Measurements from ENCODE around the gene SPO11. TPM values are rescaled to one million over a fixed set of nuclear protein-coding genes. Genes with fewer than 3 reads are reported as not detected.
A peak's percentile ranks its signal among the peaks of the same experiment; 100 is the strongest.

The SPO11 gene
- total and polyA plus RNA-seq, 9 of the 15 experiments (the other 6 are each of a cell fraction or from before 2014, with no cell fraction given), result not detected

GRCh38 chr20:57288651-57289277 lies 40.8 kb upstream of the SPO11 start:
- H3K27me3 ChIP-seq (ENCODE audit: control insufficient read depth in 2 of 2, insufficient read depth in 2 of 2, low read length in 2 of 2), result peaks cover 28 to 82% of the 10 kb centered on the region in 2 experiments
- H2AFZ ChIP-seq (ENCODE audit: low read depth, low read length), result no peak overlapping the region
- no peaks in the 10 kb centered on the region for H3K36me3 ChIP-seq (ENCODE audit: control insufficient read depth, insufficient read depth, low read length)
- no peaks in the 10 kb centered on the region for H3K4me1 ChIP-seq (replicated peaks in 1 of 2; ENCODE audit: control insufficient read depth in 2 of 2, insufficient read depth in 2 of 2, low read length in 2 of 2)
- no peak overlapping the region for H3K4me2 ChIP-seq (ENCODE audit: insufficient read depth, low read length)
- 2% methylated on average over 16 of the region's 16 CpGs for WGBS (ENCODE audit: insufficient coverage, low coverage, missing lambda C conversion rate)
- BruUV-seq (replicated peaks), result no TSS peak
- ATAC-seq (no peak), FAIRE-seq (no peak), DNase-seq (ENCODE audit: extremely low read depth in 1 of 4, low spot score in 3 of 4) (no peak)
- no peaks in the 10 kb centered on the region for H3K9me3 ChIP-seq (replicated peaks; ENCODE audit: control insufficient read depth, insufficient read depth, low read depth, low read length)
- TF ChIP-seq ESRRA (IDR thresholded peaks at IDR 0.05; ENCODE audit: borderline replicate concordance, low read depth), result 0 out of 2 replicates have a peak, but pooled peaks have one; percentile 18
- 0 out of 2 replicates have a peak, but pooled peaks have one; percentile 15 for TF ChIP-seq PKNOX1 (IDR thresholded peaks at IDR 0.05)
- no peak for TF ChIP-seq POU5F1 (IDR thresholded peaks at IDR 0.05; ENCODE audit: borderline replicate concordance, low read depth, low read length, partially characterized antibody)
- TF ChIP-seq POLR2B (IDR thresholded peaks at IDR 0.05; ENCODE audit: low read depth, partially characterized antibody), result no peak
- no peaks in the 10 kb centered on the region for H3K9me1 ChIP-seq (ENCODE audit: control insufficient read depth, insufficient read depth, low read length)
- 0 out of 2 replicates have a peak, but pooled peaks cover 3% of the 10 kb centered on the region for H4K20me1 ChIP-seq (replicated peaks; ENCODE audit: control insufficient read depth, insufficient read depth, low read length)
- no peak overlapping the region for H3K4me3 ChIP-seq
- no peak overlapping the region for H3K27ac ChIP-seq (ENCODE audit: extremely low read depth, low read depth, low read length)
- no peaks in the 10 kb centered on the region for H3K79me2 ChIP-seq (ENCODE audit: control insufficient read depth, insufficient read depth, low read length)
- CTCF ChIA-PET (ENCODE audit: low intra/inter-chr PET ratio), result no interaction called here
- POLR2A ChIA-PET, result no interaction called here
- intact Hi-C loops (cut with micrococcal nuclease) (no loop called here), in situ Hi-C loops (cut with MboI) (no loop called here)
- no peak overlapping the region for H3K9ac ChIP-seq (ENCODE audit: insufficient read depth in 1 of 2, low read depth in 2 of 2, low read length in 2 of 2)
